GM19438 (cell line): ENCODE results near the gene TRABD2B.

Source experiments
- ATAC-seq: cut with Tn5 transposase; IDR thresholded peaks from one replicate; pipeline ENCODE4 v1.9.1; 2021; ENCODE audit warnings: low read depth; ENCODE audit not compliant: unreplicated experiment

TRABD2B gene

GRCh38 chr1:48022306-48022705, 25.1 kb upstream of the TRABD2B start:
- ATAC-seq, result no peak

DNA sequence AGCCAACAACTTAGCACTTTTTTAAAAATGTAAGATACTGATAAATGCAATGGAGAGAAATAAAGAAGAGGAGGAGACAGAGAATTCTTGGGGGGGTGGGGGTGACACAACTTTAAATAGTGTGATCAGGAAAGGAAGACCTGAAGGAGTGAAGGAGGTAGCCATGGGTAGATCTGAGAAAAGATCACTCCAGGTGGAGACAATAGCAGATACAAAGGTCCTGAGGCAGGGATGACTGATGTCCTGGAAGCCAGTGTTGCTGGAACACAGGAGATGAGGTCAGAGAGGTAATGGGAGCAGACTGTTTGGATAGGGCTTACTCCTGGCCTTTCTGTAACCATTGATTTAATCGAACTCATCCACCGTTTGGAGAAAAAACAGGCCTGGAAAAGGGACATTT, 24.6 kb upstream of the TRABD2B start:
- no peak for ATAC-seq

DNA sequence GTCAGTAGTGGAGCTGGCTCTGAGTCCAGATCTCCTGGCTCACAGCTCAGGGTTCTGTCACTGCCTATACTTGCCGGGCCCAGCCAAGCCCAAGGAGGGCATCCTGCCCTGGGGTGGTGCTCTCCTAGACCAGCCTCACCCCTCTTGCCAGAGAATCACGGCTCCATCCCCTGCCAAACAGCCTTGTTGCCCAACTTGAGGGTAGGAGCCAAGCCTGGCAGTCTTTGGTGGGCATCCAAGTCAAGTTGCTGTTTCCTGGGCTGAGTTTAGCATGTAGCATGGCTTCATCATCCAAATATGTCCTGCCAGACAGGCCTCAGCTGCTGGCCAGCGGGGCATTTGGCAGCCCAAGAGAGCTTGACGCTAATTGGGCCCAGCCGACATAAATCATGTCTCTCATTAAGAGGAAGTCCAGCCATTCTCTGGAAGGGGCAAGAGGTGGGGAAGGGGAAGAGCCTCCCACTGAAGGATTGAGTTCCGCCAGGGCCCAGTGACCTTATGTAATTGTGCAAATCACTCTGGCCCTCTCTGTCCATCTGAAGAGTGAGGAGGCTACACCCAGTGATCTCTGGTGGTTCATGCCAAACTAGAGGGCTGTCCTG, 22.6 kb upstream of the TRABD2B start:
- ATAC-seq, result no peak

DNA sequence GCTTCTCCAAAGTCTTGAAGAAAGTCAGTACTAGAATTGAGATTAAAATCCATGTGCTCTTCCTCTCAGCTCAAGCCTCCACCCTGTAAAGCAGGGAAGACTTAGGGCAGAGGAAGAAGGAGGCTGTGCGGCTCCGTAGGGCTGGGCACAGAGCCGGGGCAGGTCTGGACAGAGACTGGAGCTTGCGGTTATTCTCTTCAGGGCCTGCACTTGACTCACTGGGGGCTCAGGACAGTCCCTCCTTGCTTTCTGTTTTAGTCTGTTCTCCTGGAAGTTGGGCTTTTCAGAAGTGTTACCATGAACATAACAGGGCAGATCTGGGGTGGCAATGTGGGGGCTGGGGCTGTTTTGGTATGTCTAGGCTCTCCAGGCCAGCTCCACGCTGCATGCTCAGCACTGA, 21.6 kb upstream of the TRABD2B start:
- ATAC-seq, result no peak

GRCh38 chr1:48017716-48018115, 20.5 kb upstream of the TRABD2B start:
- ATAC-seq, result no peak

DNA sequence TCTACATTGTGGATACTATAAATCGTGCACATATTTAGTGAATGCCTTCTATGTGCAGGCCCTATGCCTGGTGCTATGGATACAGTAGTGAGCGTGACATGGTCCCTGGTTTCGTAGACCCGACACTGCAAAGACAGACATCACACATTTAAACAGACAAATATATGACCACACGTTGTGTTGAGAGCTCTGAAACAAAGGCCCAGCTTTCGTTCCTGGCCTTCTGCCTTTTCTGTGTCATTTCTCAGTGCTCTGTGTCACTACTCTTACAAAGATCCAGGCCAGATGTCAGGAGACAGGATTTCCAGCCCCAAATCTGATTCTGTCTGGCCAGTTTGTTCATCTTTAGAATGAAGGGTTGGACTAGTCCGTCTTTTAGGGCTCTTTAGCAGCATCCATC, 19.3 kb upstream of the TRABD2B start:
- ATAC-seq, result no peak

DNA sequence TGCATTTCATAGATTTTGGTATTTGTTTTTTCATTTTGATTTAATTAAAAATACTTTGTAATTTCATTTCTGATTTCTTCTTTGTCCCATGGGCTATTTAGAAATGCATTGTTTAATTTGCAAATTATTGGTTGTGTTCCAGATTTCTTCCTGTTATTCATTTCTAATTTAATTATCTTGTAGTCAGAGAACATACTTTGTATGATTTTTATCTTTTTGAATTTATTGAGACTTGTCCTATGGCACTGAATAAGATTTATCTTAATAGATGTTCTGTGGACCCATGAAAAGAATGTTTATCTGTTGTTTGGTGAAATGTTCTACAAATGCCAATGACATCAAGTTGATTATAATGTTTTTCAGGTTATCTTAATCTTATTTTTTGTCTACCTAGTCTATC, 16.1 kb upstream of the TRABD2B start:
- ATAC-seq, result no peak

GRCh38 chr1:48007047-48007446, 9.9 kb upstream of the TRABD2B start:
- ATAC-seq, result no peak

DNA sequence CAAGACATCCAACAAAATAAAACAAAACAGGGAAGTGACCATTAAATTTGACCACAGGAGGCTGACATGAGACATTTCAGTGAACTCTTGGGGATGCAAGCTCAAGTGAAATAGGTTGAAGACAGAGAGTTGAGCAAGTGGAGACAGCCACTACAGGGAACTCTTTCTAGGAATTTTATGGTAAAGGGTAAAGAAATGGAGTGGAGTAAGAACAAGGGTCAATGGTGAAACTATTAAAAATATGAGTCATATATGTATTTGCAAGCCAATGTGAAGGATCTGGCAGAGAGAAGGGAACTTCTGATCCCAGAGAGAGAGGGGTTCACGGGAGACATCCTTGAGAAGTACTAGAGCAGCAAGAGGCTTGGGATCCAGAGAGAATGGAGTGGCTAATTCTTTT, 9.1 kb upstream of the TRABD2B start:
- ATAC-seq, result no peak

DNA sequence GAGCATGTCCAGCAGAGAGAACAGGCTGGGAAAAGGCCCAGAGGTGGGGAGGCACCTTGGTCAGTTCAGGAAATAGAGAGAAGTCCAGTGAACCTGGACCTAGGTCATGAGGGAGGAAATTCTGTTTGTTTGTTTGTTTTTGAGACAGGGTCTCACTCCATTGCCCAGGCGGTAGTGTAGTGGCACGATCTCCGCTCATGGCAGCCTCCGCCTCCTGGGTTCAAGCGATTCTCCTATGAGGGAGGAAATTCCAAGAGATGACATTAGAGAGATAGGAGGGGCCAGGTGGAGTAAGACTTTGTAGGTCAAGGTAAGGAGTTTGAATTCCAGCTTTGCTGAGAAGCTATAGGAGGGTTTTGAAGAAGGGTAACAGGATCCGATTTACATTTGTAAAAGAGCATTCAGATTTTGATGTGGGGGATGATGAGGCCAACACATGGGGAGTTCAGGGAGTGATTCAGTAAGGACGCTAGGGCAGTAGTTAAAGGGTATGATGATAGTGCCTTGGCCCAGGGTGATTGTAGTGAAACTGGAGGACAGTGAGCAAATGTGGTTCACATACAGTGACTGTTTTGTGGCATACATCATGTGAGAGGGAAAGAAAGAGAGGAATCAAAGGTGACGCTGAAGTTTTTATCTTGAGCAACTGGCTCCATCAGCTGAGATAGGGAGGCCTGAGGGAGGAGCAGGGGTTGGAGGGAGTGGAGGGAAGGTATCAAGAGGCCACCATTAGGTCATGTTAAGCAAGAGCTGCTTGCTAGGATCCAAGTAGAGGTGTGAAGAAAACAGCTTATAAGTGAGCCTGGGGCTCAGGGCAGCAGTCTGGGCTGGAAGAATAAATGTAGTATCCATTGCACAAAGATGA, 8.3 kb upstream of the TRABD2B start:
- ATAC-seq, result no peak

GRCh38 chr1:48003741-48004531, 6.8 kb upstream of the TRABD2B start:
- ATAC-seq, result no peak

GRCh38 chr1:48002142-48002541, 5.0 kb upstream of the TRABD2B start:
- no peak for ATAC-seq

GRCh38 chr1:48001696-48002095, 4.5 kb upstream of the TRABD2B start:
- ATAC-seq, result no peak

GRCh38 chr1:48000883-48001282, 3.7 kb upstream of the TRABD2B start:
- no peak for ATAC-seq

DNA sequence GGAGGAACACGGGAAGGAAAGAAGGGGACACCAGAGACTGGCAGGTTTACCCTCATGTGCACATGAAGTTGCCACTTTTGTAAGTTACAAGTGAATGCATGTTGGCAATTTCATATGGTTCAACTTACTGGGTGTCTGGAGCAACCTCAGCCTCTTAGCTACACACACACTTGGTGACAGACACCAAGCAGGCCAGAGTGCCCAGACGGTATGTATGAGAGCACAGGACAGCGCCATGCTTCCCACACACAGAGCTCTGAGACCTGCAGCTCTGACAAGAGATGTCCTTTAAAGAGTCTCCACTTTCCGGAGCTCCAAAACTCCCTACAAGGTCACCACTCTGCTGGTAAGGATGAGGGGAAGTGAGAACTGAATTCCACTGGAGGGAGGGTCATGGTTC, 1.9 kb upstream of the TRABD2B start:
- no peak for ATAC-seq

GRCh38 chr1:47998396-47998990, 1.3 kb upstream of the TRABD2B start:
- no peak for ATAC-seq

- no peak for ATAC-seq
These were observed 569 bp downstream of the TRABD2B start for GRCh38 chr1:47996406-47997226.

DNA sequence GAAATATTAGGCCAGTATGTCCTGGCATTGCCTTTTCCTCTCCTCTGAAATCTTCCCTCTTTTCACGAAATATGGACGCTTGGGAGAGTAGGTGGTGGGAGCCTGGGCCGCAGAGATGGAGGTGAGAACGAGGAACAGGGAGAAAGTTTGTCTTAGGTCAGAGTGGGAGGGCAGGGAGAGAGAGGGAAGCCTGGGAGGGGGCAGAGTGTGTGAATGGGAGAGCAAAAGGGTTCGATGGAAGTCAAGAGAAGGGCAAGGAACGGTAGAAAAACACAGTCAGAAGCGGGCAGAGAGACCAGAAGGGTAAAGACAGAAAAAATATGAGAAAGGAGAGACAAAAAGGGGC, 1.2 kb downstream of the TRABD2B start:
- no peak for ATAC-seq

DNA sequence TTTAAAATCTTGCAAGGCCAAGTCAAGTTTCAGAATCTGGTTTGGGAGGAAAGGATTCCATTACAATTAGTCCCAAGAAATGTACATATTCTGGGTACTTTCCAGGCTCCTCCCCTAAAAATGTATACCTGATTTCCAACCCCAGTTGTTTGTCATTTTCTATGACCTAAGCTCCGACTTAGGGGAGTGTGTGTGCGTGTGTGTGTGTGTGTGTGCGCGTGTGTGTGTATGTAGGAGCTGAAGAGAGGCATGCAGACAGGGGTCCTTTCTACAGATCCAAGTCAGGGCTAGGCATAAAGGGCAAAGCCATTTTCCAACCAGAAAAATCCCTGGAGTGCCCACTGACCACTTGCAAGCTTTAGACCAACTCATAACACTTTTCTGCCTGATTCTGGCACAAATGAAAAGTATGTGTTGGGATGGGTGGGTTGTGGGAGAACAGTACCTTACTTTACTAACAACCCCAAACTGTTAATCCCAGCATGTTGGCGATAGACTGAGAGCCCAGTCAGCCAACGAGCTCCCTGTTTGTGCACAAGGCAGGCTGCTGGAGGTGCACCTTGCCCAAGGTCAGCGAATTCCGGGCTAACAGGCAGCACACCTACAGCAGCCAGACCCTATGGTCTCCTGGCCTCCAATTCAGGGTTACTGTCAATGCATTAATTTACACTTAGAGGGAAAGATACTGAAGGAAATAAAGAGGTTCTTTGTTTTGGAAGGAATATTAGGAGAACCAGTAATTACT, 1.7 kb downstream of the TRABD2B start:
- ATAC-seq, result no peak
